Tibial artery (tissue), 4 donors: ENCODE data around the gene RUBCN.
"Not testable (repeated sequence)": the region's sequence is repeated elsewhere in the genome, so short reads cannot be mapped to it uniquely, and the experiment has no call there.

Source experiments
- DNase-seq, 2 donors: peaks; one replicate each; pipeline ENCODE4 v3.0.0-alpha.2; 2019
- H3K27ac ChIP-seq, 2 donors: fragments of 200-600 bp; sonication (generic) in 1 of 2; 1 replicate in 1 of 2; 2 replicates in 1 of 2; pipeline ENCODE4 v1.5.1; 2018 to 2019; ENCODE audit warnings: mild to moderate bottlenecking in 1 of 2
- H3K27me3 ChIP-seq, 2 donors: fragments of 200-600 bp; sonication (generic) in 1 of 2; one replicate each; pipeline versions ENCODE4 v1.5.1 to v1.6.0; 2016 to 2019
- H3K36me3 ChIP-seq, 3 donors: fragments of 200-600 bp; sonication (generic) in 2 of 3; one replicate each; pipeline ENCODE4 v1.5.1; 2016 to 2019; ENCODE audit warnings: mild to moderate bottlenecking in 2 of 3
- H3K4me1 ChIP-seq, 4 donors: fragments of 200-600 bp; sonication (generic) in 2 of 4; 1 replicate in 3 of 4; 2 replicates in 1 of 4; pipeline ENCODE4 v1.5.1; 2016 to 2019
- H3K4me3 ChIP-seq, 2 donors: fragments of 200-600 bp; sonication (generic) in 1 of 2; 1 replicate in 1 of 2; 2 replicates in 1 of 2; pipeline ENCODE4 v1.5.1; 2018 to 2019; ENCODE audit warnings: mild to moderate bottlenecking in 2 of 2
- H3K9me3 ChIP-seq, 3 donors: fragments of 200-600 bp; sonication (generic) in 1 of 3; one replicate each; pipeline ENCODE4 v1.5.1; 2016 to 2019
- intact Hi-C: fragments of 100-400 bp; cut with DNase I; formaldehyde crosslinking; loops from one replicate; pipeline ENCODE4 v1.15.0; 2023; ENCODE audit warnings: low total_unique reads
- TF ChIP-seq, protein P1 (sequence below), 2 experiments: fragments of 200-600 bp in 1 of 2; fragments of 450-650 bp in 1 of 2; IDR thresholded peaks; one replicate each; pipeline ENCODE4 v1.5.1; 2017 to 2019; ENCODE audit warnings: antibody characterized with exemption in 2 of 2, mild to moderate bottlenecking in 1 of 2, moderate library complexity in 1 of 2

The RUBCN gene

DNA sequence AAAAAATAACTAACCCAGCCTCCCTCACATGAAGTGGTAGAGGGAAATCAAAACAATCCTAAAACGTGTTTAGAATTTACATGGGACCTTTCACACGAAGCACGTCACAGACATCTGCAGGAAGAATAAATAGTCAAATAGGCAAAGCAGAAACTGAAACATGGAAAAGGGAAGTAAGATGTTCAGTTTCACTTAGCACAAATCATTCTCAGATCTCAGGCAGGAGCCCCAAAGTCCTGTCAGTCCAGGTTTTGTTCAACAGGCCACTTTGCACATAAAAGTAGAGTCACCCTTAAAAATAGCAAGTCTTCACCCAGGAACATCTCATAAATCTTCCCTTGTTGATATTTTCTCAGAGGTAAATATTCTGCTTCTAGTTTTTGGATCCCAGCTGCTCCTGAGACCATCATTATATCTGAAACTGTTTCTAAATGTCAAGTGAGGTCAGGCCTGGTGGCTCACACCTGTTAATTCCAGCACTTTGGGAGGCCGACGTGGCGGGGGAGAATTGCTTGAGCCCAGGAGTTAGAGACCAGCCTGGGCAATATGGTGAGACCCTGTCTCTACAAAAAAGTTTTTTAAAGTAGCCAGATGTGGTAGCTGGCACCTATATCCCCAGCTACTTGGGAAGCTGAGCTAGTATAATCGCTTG, 1.9 kb downstream of the RUBCN start:
- no peak for DNase-seq
- TF ChIP-seq, protein P1, sequence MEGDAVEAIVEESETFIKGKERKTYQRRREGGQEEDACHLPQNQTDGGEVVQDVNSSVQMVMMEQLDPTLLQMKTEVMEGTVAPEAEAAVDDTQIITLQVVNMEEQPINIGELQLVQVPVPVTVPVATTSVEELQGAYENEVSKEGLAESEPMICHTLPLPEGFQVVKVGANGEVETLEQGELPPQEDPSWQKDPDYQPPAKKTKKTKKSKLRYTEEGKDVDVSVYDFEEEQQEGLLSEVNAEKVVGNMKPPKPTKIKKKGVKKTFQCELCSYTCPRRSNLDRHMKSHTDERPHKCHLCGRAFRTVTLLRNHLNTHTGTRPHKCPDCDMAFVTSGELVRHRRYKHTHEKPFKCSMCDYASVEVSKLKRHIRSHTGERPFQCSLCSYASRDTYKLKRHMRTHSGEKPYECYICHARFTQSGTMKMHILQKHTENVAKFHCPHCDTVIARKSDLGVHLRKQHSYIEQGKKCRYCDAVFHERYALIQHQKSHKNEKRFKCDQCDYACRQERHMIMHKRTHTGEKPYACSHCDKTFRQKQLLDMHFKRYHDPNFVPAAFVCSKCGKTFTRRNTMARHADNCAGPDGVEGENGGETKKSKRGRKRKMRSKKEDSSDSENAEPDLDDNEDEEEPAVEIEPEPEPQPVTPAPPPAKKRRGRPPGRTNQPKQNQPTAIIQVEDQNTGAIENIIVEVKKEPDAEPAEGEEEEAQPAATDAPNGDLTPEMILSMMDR (IDR thresholded peaks at IDR 0.05) = no peak
- Histone ChIP-seq H3K27me3 (no peaks in the 10 kb centered on the region), H3K36me3 (no peaks in the 10 kb centered on the region), H3K27ac (no peak overlapping the region), H3K4me3 (no peak overlapping the region), H3K9me3 (no peaks in the 10 kb centered on the region), H3K4me1 (peaks cover 0 to 27% (median 13%) of the 10 kb centered on the region in 4 donors)
- intact Hi-C loops = no loop called here

DNA sequence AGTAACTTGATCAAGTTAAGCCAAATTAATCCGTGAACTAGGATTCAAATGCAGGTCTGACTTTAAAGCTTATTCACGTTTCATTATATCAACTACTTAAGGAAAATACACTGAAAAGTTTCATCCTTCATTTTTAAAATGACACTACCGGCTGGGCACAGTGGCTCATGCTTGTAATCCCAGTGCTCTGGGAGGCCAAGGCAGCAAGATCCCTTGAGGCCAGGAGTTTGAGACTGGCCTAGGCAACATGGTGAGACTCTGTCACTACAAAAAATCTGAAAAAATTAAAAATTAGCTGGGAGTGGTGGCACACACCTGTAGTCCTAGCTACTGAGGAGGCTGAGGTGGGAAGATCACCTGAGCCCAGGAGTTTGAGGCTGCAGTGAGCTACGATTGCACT, 3.7 kb downstream of the RUBCN start:
- Histone ChIP-seq H3K27ac (no peak overlapping the region), H3K4me1 (peaks cover 0 to 27% (median 13%) of the 10 kb centered on the region in 4 donors), H3K4me3 (no peak overlapping the region), H3K27me3 (no peaks in the 10 kb centered on the region), H3K9me3 (no peaks in the 10 kb centered on the region), H3K36me3 (no peaks in the 10 kb centered on the region)
- TF ChIP-seq, protein P1 (IDR thresholded peaks at IDR 0.05) = no peak
- intact Hi-C loops = no loop called here
- no peak for DNase-seq

DNA sequence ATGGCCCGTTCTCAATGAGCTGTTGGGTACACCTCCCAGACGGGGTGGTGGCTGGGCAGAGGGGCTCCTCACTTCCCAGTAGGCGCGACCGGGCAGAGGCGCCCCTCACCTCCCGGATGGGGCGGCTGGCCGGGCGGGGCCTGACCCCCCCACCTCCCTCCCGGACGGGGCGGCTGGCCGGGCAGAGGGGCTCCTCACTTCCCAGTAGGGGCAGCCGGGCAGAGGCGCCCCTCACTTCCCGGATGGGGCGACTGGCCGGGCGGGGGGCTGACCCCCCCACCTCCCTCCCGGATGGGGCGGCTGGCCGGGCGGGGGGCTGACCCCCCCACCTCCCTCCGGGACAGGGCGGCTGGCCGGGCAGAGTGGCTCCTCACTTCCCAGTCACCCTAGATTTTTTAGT, 5.2 kb downstream of the RUBCN start:
- intact Hi-C loops, H3K9me3 ChIP-seq, H3K27ac ChIP-seq, H3K36me3 ChIP-seq, H3K4me3 ChIP-seq, H3K27me3 ChIP-seq, DNase-seq: not testable (repeated sequence)
- peaks cover 0 to 19% (median 11%) of the 10 kb centered on the region in 4 donors for H3K4me1 ChIP-seq

DNA sequence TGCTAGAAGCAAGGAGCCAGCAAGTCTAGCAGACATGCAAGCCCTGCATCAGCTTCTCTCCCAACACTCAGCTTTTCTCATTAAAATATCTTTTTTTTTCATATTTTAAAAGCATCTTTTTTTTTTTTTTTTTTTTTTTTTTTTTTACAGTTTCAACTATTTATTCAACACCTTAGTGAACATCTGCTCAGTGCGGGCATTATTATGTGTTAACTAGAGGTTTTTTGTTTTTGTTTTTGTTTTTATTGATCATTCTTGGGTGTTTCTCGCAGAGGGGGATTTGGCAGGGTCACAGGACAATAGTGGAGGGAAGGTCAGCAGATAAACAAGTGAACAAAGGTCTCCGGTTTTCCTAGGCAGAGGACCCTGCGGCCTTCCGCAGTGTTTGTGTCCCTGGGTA, 5.9 kb downstream of the RUBCN start:
- H3K27me3 ChIP-seq, H3K27ac ChIP-seq, H3K9me3 ChIP-seq, H3K4me3 ChIP-seq, intact Hi-C loops, DNase-seq, H3K36me3 ChIP-seq: not testable (repeated sequence)
- peaks cover 0 to 16% (median 9%) of the 10 kb centered on the region in 4 donors for H3K4me1 ChIP-seq

DNA sequence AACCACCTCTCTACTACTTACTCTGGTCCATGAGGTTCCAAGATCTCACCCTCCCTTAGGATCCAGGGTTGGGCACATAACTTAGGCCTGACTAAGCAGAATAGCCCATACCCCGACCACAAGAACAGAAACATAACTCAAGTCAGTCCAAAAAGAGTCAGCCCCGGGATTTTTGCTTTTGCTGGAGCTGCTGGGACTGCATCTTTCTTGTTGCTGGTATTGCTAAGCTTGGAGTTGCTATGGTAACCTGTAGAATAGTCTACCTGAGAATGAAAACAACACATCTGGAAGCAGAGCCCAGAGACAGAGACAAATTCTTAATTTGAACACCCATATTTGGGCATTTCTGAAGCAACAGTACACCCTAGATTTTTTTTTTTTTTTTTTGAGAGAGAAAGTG, 6.5 kb downstream of the RUBCN start:
- Histone ChIP-seq H3K4me1 (peaks cover 0 to 11% (median 4%) of the 10 kb centered on the region in 4 donors), H3K27me3 (no peaks in the 10 kb centered on the region), H3K4me3 (no peak overlapping the region), H3K36me3 (no peaks in the 10 kb centered on the region), H3K27ac (no peak overlapping the region), H3K9me3 (no peaks in the 10 kb centered on the region)
- intact Hi-C loops = no loop called here
- TF ChIP-seq, protein P1 (IDR thresholded peaks at IDR 0.05) = no peak
- no peak for DNase-seq

DNA sequence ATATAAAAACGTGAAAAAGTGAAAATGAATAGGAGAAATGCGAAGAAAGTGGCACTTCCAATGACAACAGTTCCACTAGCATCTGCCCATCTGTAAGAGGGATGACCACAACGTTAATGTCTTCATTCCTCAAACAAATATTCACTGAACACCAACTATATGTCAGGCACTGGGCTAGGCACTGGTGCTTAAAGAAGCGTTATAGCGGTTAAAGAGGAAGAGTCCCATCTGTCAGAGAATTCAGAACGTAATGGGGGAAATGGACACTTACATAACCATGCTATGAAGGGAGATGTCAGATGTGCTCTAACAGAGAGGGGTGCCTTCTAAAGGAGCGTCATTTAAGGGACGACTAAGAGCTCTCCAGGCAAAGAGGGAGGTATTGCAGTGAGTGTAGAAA, 8.2 kb downstream of the RUBCN start:
- DNase-seq = no peak
- peaks cover 0 to 5% (median 0%) of the 10 kb centered on the region in 4 donors for H3K4me1 ChIP-seq
- intact Hi-C loops = no loop called here
- H3K36me3 ChIP-seq = no peaks in the 10 kb centered on the region
- TF ChIP-seq, protein P1 (IDR thresholded peaks at IDR 0.05) = no peak
- no peak overlapping the region for H3K4me3 ChIP-seq
- H3K9me3 ChIP-seq = no peaks in the 10 kb centered on the region
- no peak overlapping the region for H3K27ac ChIP-seq
- H3K27me3 ChIP-seq = no peaks in the 10 kb centered on the region

DNA sequence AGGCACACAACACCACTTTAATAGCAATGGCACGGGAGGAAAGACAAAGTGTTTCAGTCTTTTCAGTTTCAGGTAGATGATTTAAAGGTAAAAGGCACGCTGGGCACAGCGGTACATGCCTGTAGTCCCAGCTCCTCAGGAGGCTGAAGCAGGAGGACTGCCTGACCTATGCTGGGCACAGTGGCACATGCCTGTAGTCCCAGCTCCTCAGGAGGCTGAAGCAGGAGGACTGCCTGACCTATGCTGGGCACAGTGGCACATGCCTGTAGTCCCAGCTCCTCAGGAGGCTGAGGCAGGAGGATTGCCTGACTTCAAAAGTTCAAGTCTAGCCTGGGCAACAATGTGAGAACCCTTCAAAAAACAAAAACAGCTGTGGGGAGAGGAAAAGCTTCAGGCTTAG, 8.8 kb downstream of the RUBCN start:
- H3K36me3 ChIP-seq, intact Hi-C loops, H3K4me1 ChIP-seq, H3K27me3 ChIP-seq, H3K27ac ChIP-seq, H3K9me3 ChIP-seq, DNase-seq, H3K4me3 ChIP-seq: not testable (repeated sequence)
